Esophagus muscularis mucosa (tissue), 3 donors: ENCODE data around the gene OR13J1.

ENCODE experiments used
- CTCF ChIP-seq, 3 experiments: fragments of 200-600 bp in 2 of 3; fragments of 450-650 bp in 1 of 3; sonication (generic) in 2 of 3; IDR thresholded peaks; one replicate each; pipeline ENCODE4 v1.5.1; 2017 to 2019; ENCODE audit warnings: antibody characterized with exemption in 3 of 3, mild to moderate bottlenecking in 2 of 3, moderate library complexity in 1 of 3
- POLR2A ChIP-seq: fragments of 450-650 bp; IDR thresholded peaks from one replicate; pipeline ENCODE4 v1.6.1; 2017; ENCODE audit warnings: antibody characterized with exemption, moderate library complexity, mild to moderate bottlenecking, low read depth

DNA sequence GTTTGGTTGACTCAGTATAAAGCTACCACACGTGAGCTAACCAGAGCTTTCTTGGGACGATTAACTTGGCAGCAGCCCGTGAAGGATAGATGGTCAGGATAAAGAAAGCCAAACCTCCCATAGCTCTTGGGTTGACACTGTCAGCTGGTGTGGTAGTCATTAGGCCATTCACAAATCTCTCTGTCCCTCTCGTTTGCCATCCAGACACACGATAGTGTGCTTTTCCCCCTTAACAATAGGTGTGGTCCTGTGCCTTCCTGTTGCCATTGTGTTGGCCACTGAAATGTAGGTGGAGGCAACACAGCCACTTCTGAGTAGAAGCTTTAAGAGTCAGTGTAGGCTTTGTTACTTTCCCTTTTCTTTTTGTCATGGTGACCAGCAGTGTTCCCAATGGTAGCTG, 11.7 kb downstream of the OR13J1 start:
- TF ChIP-seq CTCF (IDR thresholded peaks at IDR 0.05) = no peak
- TF ChIP-seq POLR2A = no peak
